Measurements from ENCODE around the gene PUSL1.

The PUSL1 gene

DNA sequence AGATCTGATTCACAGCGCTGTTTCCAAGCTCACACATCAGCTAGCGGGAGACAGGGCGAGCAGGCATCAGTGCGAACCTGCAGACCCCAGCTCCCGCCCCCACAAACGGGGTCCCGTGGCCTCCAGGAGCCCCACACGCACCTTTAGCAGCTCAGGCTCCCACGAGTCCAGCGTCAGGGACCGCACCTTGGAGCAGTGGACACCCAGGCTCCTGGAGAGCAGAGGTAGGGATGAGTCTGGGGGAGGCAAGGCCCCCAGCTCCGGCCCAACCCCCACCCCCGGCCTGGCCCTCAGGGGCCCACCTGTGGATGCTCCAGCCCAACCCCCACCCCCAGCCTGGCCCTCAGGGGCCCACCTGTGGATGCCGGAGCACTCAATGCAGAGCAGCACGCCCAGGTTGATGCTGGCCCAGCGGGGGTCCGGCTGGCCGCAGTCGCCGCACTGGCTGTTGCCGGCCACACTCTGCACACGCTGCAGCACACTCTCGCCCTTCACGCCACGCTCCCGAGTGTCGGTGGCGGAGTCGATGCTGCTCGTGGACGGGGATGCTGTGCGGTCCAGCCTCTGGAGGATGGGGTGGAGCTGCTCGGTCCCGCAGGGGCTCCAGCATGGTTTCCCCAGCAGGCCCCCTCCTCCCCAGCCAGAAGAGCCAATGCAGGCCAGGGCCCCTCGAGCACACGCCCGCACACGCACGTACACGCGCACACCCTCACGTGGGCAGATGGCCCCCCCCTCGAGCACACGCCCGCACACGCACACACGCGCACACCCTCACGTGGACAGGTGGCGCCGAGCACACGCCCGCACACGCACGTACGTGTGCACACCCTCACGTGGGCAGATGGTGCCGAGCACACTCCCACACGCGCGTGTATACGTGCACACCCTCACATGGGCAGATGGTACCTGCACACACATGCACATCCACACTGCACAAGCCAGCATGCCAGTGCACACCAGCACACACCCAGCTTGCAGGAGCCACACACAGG lies 12.0 kb upstream of the PUSL1 start:
- DNase-seq: no peak

DNA sequence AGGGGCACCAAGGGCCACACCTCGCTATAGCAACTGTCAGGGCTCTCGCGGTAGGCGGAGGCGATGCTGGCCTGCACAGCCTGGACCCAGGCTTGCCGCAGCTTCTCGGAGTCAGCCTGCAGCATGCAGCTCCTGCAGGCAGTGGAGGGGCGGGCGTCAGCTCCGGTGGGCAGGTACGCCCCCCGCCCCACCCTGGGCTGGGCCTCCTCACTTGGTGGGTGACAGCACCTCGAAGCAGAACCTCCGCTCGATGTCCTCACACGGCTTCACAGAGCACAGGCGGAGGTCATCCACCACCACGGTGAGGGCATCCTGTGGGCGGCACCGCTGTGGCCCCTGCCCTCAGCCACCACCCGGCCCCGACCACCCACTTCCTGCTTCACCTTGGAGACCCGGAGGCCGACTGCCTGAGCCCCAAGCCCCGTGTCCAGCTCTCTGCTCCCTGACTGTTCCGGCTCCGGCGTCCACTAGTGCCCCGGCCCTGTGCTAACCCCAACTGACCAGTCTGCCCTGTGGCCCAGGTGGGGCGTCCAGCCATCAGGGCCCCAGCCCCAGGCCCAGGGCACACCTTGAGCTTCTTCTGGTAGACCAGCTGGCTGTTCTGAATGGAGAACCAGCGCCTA lies 10.5 kb upstream of the PUSL1 start:
- DNase-seq: no peak

DNA sequence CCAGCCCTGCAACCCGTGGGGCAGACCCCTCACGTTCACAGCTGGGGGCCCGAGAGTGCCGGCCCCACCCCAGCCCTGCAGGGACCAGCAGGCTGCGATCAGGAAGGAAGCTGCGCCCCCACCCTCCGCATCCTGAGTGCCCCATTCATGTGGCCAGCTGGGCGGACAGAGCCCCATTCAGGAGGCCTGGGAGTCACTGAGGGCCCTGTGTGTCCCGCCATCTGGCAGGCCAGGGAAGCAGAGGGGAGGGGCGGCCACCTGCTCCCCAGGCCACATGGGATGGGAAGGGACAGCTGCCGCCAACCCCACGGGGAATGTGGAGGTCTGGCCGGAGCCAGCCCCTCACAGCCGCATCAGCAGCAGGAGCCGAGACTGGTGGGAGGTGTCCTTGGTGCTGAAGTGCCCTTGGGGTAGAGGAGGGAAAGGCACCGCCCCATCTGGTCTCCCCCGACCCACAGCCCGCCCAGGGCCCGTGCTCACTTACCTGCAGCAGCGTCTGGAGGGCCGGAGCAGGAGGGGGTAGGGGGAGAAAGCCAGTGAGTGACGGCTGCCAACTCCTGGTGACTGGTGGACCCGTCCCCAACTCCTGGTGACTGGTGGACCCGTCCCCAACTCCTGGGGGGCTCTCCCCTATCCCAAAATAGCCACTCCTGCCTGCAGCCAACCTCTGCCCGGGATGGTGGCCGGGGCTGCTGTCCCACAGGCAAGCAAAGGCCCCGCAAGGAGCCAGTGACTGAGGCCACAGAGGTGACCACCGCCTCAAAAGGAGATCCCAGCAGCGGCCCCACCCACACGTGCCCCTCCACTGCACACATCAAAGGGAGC lies 9.3 kb upstream of the PUSL1 start:
- DNase-seq: no peak

DNA sequence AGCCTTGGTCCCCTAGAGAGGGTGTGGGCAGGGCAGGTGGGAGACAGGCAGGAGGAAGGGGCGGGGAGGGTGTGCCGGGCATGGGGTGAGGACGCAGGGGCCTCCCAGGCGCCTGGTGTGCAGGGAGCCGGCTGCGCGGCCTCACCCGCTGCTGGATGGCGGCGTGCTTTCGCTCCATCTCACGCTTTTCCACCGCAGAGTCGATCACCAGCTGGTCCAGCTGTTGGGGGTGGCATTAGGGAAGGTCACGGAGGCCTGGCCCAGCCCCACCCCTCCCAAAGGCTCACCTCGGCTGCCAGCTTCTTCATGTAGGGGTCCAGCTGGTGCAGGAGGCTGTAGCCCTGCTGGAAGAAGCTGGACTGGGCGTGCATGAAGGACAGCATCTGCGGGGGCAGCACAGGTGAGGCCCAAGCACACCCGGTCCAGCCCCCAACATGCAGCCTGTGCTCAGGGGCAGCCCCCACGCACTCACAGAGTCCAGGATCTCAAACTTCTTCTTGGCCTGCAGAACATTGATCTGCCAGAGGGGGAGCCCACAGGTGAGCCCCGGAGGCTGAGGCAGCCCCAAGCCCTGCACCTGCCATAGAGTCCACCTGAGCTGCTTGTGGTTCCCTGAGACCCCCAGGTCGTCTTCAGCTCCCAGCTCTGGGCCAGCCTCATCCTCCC lies 8.6 kb upstream of the PUSL1 start:
- DNase-seq: no peak

DNA sequence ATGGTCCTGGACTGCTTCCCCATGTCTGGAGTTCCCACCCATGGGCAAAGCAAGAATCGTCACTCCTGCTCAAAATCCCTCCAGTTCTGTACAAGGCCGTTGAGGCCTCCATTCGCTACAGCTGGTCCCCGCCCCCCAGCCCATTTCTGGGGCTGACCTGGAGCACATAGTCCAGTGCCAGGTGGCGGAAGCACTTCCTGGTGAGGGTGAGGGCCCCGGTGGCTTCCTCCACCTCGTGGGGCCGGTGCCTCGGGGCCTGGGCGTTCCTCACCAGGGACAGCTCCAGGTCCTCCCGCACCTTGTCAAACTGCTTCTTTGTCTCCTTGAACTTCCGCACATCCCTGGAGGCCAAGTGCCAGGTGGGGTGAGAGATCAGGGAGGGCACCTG lies 8.1 kb upstream of the PUSL1 start:
- no peak for DNase-seq

DNA sequence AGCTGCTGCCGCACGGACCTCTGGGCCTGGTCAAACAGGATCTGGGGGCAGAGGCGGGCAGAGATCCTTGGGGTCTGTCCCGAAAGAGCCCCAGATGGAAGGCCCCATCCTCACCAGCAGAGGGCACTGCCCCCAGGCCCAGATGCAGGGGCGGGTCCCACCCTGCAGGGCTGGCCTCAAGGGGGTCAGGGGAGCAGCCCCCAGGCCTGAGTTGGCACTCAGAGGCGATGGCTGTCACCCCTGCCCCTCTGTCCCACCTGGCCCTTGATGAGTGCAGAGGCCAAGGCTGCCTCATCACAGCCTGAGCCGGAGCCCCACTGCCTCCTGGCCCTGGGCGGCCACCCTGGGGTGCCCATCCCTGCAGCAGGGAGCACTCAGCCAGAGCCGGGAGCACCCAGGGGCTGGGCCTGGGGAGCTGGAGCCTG lies 6.4 kb upstream of the PUSL1 start:
- no peak for DNase-seq

DNA sequence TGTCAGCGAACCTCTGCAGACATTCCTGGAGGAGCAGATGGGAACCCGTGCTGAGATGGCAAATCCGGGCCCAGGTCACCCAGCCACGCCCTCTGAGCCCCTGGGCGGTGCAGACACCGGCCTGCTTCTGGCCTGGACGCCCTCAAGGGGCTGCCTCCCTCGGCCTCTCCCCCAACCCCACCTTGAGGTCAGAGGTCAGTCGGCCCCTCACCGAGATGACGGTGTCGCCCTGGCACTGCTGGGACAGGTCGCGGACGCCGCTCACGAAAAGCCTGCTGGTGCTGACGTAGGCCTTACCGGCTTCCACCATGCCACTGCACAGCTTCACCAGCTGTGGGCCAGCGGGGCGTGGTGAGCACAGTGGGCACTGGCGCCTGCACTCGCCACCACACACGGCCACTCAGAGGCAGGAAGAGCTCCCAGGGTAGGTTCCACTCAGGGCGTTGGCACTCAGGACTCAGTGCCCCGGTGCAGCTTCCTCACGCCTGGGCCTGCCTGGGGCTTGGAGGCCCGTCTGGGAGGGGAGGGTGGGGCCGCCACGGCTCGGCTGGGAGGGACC lies 5.4 kb upstream of the PUSL1 start:
- DNase-seq: no peak

DNA sequence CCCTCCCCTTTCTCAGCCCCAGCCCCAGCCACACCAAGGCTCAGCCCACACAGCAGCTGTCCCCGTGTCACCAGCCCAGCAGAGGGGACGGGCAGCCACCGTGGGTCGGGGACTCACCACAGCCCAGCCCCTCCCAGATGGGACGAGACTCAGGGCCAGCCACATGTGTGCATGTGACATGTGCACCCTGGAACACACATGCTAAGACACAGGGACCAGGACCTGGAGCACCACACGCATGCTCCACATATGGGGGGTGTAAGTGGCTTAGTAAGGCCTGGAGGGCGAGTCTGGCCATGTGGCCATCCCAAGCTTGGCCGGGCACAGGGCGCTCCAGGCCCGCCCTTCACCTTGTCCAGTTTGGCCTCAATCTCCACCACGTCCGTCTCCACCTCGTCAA lies 4.7 kb upstream of the PUSL1 start:
- DNase-seq: no peak

DNA sequence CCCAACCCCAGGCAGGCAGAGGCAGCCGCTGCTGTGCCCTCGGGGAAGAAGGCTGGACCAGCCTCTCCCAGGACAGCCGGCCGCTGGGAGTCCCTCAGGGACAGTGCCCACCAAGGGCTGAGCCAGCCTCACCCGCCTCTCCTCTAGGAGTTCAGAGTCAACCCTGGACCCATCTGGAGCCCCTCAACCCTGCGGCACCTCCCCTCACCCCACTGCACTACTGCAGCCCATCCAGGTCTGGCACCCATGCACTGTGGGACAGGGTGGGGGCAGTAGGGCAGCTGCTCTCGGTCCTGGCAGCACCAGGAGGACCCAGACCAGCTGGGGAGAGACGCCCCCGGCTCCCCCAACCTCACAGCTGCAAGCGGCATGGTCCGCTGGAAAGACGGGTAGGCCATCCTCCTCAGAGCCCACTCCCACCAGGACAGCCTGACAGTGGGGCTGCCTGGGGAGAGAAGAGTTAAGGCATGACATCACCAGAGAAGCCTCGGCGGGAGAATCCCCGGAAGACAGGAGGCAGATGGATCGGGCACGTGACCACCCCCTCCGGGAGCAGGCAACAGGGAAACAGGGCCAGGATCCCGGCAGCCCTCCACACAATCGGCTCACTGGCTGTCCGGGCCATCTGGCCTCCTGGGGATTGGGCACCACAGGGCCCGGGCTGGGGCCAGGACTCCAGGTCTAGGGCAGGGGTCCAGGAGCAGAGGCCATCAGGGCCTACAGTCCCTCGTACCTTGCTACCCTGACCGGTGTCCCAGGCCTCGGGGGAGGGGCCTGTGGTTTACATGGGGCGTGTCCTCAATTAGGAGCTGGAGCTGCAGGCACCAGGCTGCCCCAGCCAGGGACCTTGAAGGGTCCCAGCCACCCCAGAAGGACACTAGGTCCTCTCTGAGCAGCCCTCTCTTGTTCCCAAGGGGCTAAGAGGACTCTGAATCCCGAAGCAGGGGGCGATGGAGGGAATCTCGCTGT lies 3.8 kb upstream of the PUSL1 start:
- no peak for DNase-seq

DNA sequence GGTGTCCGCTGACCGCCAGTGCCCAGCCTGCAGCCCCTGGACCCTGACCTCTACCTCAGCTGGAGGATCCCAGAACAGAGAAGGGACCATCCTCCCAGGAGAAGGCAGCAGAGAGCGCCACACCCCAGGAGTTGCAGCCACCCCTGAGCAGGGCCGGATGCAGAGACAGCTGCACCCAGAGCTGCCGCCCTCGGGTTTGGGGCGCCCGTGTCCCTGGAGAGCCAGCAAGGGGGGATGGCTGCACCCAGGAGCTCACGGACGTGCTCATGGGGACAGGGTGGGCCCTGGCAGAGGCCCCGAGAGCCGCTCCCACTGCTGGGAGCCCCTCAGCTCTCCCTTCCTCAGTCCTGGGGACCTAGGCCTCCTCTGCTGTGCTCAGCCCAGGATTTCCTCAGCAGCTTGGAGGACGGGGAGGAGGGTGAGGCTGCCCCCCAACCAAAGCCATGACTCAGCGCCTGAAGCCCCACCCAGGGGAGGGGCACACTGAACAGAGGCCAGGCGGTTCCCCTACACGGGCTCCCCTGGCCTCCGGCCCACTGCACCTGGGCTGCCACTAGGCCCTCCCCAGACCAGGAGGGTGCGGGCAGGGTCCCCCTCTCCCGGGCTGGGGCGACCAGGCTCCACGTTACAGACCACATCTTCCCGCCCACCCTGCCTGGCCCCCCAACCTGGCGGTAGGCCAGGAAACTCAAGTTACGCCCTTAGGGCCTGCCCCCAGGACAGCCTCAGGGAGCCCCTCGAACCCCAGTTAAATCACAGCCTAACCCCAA lies 2.9 kb upstream of the PUSL1 start:
- DNase-seq: no peak

DNA sequence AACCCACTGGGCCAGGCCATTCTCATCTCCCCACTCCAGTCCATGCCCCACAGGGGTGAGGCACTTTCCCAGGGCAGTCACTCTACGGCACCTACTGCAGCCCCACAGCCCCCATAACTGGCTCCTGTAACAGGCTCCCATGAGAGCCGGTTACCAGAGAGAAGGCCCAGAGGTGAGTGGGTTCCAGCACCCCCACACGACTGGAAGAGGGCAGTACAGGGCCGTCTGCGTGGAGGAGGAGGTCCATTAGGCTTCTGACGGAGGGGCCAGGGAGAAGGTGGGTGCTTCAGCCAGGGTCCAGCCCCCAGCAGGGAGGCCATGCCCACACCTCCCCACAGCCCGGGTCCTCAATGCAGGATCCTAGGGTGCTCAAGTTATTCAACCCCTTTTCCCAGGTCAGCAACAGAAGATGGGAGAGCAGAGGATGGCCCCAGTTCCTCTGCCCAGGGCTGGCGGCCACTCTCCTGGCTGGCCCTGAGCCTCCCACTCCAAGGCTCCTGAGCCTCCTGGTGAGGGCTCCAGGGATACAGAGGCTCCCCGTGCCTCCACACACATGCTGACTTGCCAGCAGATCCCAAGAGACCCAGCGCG lies 2.2 kb upstream of the PUSL1 start:
- DNase-seq: no peak

DNA sequence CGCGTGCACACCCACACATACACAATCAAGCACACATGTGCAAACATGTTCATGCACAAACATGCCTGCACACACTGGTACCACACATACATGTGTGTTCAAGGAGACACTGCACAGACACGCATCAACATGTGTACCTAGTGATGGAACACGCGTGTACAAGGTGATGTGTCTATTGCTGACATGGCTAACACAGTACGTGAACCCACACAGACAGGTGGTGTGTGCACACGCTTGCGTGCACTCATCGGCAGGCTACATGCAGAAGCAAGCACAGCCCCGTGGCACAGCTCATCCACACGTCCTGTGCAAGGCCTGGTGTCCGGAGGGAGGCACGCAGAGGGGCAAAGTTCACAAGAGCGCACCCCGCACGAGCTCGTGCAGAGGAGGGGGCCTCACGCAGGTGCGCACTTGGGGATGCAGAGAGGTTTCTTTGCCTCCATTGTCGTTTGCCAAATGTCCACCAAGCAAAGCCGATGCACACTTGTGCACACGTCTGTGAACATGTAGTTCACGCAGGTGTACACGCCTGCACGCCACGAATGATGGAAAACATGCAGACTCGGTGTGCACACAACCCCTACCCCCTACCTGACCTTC lies 1.6 kb upstream of the PUSL1 start:
- DNase-seq: no peak

DNA sequence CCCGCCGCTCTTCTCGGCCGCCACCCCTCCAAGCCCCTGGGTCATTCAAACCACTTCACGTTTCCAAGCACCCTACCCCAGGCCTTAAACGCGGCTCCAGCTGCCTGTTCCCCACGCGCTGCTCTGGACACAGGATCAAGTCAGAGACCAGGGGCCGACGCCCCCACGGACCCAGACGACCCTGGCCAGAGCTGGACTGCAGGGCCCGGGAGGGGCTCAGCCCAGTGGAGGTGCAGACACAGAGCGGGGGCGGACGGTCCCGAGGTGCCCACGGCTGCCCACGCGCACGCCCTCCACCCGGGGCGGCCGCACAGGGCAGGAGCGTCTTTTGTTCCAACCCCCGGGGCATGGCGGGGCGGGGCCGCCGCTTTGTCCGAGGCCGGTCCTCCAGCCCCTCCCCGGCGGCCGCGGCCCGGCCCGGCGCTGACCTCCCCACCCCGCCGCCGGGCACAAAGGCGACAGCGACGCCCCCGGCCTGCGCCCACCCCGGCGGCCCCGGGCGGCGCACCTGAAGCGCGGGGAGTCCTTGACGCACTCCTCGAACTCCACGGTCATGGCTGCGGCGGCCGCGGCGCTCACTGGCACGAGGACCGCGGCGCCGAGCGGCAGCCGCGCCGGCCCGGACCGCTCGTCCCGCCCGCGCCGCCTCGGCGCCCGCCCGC lies 1.0 kb upstream of the PUSL1 start:
- DNase-seq: no peak

DNA sequence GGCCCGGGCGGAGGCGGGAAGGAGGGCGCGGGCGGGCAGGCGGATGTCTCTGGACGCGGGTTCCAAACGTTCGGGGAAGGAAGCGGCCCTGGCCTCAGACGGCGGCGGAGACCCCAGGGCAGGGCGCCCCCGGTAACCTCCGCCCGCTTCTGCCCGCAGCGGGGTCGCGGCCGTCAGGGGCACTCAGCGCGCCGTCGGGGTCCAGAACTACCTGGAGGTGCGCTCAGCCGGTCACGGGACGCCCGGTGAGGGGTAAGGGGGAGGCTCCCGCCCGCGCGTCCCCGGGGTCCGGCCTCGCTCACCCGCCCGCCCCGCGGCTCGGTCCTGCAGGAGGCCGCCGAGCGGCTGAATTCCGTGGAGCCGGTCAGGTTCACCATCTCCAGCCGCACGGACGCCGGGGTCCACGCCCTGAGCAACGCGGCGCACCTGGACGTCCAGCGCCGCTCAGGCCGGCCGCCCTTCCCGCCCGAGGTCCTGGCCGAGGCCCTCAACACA lies 406 bp downstream of the PUSL1 start:
- DNase-seq: no peak

DNA sequence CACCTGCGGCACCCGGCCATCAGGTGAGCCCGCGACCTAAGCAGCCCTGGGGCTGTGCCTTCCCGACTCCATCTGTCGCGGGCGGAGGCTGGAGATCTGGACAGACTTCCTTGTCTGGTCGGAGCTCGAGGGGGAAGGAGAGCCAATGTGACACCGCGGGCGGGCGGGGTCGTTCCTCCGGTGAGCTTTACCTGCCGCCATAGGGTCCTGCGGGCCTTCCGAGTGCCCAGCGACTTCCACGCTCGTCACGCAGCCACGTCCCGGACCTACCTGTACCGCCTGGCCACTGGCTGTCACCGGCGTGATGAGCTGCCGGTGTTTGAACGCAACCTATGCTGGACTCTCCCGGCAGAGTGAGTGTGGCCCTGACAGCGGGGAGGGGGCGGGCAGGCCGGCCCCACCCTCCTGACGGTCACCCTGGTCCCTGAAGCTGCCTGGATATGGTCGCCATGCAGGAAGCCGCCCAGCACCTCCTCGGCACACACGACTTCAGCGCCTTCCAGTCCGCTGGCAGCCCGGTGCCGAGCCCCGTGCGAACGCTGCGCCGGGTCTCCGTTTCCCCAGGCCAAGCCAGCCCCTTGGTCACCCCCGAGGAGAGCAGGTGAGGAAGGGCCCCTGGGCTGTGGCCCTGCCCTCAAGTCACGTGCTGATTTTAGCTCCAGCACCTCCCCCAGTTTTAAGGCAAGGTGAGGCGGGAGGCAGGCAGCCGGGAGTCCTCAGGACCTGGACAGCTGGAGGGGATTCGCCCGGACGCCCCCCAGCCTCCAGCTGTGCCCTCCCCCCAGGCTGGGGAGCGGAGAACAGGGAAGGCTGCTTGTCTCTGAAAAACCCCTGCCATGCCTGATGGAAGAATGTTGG lies 1.1 kb downstream of the PUSL1 start:
- no peak for DNase-seq

DNA sequence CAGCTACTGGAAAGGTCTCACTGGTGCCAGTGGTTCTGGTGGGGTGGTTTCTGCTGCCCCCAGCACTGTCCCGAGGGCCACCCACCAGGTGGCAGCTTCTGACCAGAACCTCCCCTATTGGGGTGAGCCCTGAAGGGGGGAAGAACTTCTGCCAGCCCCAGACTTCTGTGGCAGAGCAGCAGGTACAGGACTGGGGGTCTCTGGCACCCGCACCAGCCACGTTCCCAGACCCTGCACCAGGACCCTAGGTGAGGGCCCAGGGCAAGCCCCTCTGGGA lies 1.6 kb downstream of the PUSL1 start:
- DNase-seq: no peak

DNA sequence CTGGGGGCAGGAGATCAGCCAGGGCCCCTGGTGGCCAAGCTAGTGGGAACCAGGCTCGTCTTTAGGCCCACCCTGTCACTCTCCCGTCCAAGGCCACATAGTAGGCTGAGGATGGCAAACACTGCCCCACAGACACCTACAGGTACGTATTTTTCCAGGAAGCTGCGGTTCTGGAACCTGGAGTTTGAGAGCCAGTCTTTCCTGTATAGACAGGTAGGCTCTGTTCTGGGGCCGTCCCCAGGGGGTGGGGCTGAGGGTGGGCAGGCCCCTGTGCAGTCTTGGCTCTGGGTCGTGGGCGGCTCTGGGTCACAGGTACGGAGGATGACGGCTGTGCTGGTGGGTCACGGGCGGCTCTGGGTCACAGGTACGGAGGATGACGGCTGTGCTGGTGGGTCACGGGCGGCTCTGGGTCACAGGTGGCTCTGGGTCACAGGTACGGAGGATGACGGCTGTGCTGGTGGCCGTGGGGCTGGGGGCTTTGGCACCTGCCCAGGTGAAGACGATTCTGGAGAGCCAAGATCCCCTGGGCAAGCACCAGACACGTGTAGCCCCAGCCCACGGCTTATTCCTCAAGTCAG lies 2.2 kb downstream of the PUSL1 start:
- DNase-seq: no peak
